ENCODE data around the gene OXA1L. TPM values are rescaled to one million over a fixed set of nuclear protein-coding genes. Genes with fewer than 3 reads are reported as not detected.

Gene OXA1L
- total RNA-seq, 1 experiment from 2014 or later = 110 TPM

DNA sequence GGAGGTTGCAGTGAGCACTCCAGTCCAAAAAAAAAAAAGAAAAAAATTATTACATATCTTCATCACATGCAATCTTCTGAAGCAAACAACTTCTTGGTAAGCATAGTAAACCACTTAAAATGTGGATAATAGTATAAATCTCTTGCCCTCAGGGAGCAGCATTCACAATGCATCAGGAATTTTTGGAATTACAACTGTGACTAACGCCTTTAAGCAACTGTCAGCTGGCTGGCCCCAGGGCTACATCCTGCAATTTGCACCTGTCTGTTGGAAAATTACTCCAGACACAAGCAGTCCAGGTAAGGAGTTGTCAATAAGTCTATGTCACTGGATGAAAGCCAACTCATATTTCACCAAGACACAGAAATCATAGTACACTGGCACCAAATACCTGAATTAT is 54.2 kb downstream of the OXA1L start:
- Mint-ChIP-seq H3K27me3 (ENCODE audit: insufficient read depth, unreplicated experiment) (no peaks in the 10 kb centered on the region), H3K4me1 (ENCODE audit: low read depth, unreplicated experiment) (peaks cover 47% of the 10 kb centered on the region), H3K36me3 (ENCODE audit: insufficient read depth, unreplicated experiment) (peaks cover 24% of the 10 kb centered on the region), H3K27ac (ENCODE audit: unreplicated experiment) (peak overlapping the region; percentile 94), H3K4me3 (ENCODE audit: unreplicated experiment) (peak overlapping the region; percentile 79), H3K9me3 (ENCODE audit: unreplicated experiment) (no peaks in the 10 kb centered on the region)
- no peaks in the 10 kb centered on the region for H3K27me3 ChIP-seq (replicated peaks; ENCODE audit: control insufficient read depth, insufficient read depth, low read length)
- intact Hi-C loops (cut with micrococcal nuclease; ENCODE audit: unreplicated experiment) = loop anchor here (5.0 kb wide), 2 partner anchors 97 to 157 kb away; partner anchors contain the start of gene RBM23
- peak; percentile 75 to 77 for DNase-seq
- peaks cover 77% of the 10 kb centered on the region for H3K4me1 ChIP-seq
- H3K9me3 ChIP-seq = no peaks in the 10 kb centered on the region
- no TSS peak for BruUV-seq (replicated peaks)
- POLR2A ChIA-PET = interaction anchor here (0.5 to 0.9 kb wide), 2 partner anchors 47 to 68 kb away, joined by 3 to 14 read pairs; no protein-coding TSS in a partner anchor
- no peak for TF ChIP-seq CTCF (IDR thresholded peaks at IDR 0.05; ENCODE audit: insufficient read depth in 1 of 2, low read depth in 1 of 2, low read length in 1 of 2, severe bottlenecking in 1 of 2, unreplicated experiment in 1 of 2)
- CTCF ChIA-PET = interaction anchor here (1.0 to 3.1 kb wide), 2 partner anchors 10 to 13 kb away, joined by 3 to 28 read pairs; no protein-coding TSS in a partner anchor
- no peaks in the 10 kb centered on the region for H3K36me3 ChIP-seq (ENCODE audit: control insufficient read depth, insufficient read depth, low read length)
- no peak overlapping the region for H3K4me3 ChIP-seq (ENCODE audit: low read depth, low read length)

DNA sequence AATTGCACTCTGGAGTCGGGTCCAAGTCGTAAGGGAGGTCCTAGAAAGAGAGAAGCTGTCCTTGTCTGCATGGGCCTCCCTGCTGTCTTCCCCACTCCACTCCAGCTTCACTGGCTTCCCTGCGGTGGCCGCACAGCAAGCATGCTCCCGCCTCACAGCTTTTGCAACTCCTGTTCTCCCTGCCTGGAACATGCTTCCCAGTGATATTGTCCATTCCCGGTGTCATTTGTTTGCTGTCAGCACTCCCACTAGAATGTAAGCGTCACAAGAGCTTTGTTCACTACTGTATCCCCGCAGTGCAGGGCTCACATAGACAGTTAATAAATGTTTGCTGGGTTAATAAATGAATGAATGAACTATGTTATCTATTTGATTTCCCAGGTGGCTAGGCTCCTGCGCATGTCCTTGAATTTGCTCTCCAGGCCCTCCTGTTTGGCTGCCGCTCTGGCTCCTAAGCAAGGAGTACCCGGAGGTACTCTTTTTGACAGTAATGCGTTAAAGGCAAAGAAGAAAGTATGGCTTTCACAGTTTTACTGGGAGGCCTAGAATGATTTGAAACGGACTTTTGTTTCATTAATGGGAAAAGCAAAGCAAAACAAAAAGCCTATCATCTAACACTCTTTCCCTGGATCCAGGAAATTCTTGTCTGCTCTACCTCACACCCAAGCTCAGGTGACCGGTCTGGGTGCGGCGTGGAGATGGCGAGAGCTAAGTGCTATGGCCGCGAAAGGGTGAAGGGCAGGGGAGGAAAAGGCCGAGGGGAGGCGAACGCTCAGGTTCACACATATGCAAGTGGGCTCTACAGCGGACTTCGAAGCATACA is 54.9 kb downstream of the OXA1L start:
- peak overlapping the region; percentile 39 for H3K4me3 ChIP-seq (ENCODE audit: low read depth, low read length)
- BruUV-seq (replicated peaks) = TSS peak; percentile 53
- peak; percentile 53 to 74 for DNase-seq
- ChIA-PET CTCF (interaction anchor here (0.8 to 3.1 kb wide), 6 partner anchors 9 to 55 kb away, joined by 3 to 50 read pairs (median 16); partner anchors contain the start of genes LRP10, MMP14 and OXA1L), POLR2A (interaction anchor here (0.5 to 2.3 kb wide), 11 partner anchors 9 to 232 kb away, joined by 3 to 18 read pairs (median 5); partner anchors contain the start of genes AJUBA, DAD1, MMP14 and MRPL52)
- H3K9me3 ChIP-seq = no peaks in the 10 kb centered on the region
- no peaks in the 10 kb centered on the region for H3K27me3 Mint-ChIP-seq (ENCODE audit: insufficient read depth, unreplicated experiment)
- peaks cover 21% of the 10 kb centered on the region for H3K36me3 Mint-ChIP-seq (ENCODE audit: insufficient read depth, unreplicated experiment)
- H3K36me3 ChIP-seq (ENCODE audit: control insufficient read depth, insufficient read depth, low read length) = no peaks in the 10 kb centered on the region
- peaks cover 70% of the 10 kb centered on the region for H3K4me1 ChIP-seq
- H3K27me3 ChIP-seq (replicated peaks; ENCODE audit: control insufficient read depth, insufficient read depth, low read length) = no peaks in the 10 kb centered on the region
- H3K4me1 Mint-ChIP-seq (ENCODE audit: low read depth, unreplicated experiment) = peaks cover 45% of the 10 kb centered on the region
- H3K9me3 Mint-ChIP-seq (ENCODE audit: unreplicated experiment) = no peaks in the 10 kb centered on the region
- intact Hi-C loops (cut with micrococcal nuclease; ENCODE audit: unreplicated experiment) = loop anchor here (2.0 to 5.0 kb wide), 3 partner anchors 15 to 156 kb away; partner anchors contain the start of genes MMP14 and RBM23
- peak overlapping the region; percentile 79 for H3K4me3 Mint-ChIP-seq (ENCODE audit: unreplicated experiment)
- H3K27ac Mint-ChIP-seq (ENCODE audit: unreplicated experiment) = peak overlapping the region; percentile 94
- no peak for TF ChIP-seq CTCF (IDR thresholded peaks at IDR 0.05; ENCODE audit: insufficient read depth in 1 of 2, low read depth in 1 of 2, low read length in 1 of 2, severe bottlenecking in 1 of 2, unreplicated experiment in 1 of 2)

DNA sequence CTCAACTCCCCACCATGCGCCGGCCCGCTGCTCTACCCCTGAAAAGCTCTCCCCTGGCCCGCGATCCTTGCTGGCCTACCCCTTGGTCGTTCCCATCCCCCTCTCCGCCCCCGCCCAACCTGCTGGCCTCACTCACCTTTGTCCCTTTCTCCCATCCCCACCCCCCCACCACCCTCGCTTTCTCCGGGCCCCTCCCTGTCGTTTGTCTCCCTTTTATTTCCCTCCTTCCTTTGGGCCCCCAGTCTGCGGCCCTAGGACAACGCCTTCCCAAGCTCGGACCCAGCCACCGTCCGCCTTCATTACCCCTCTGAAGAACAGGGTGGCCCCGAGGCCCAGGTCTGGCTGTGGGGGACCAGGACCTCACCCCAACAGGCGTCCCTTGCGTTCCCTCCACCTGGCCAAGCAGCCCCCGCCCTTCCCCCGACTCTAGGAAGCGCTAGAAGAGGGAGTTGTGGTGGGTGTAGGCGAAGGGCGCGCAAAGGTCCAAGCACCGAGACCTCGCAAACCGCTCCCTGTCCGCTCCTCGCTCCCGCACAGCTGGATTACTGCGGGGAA is 55.6 kb downstream of the OXA1L start:
- Mint-ChIP-seq H3K27ac (ENCODE audit: unreplicated experiment) (peak overlapping the region; percentile 94), H3K4me3 (ENCODE audit: unreplicated experiment) (peak overlapping the region; percentile 79), H3K27me3 (ENCODE audit: insufficient read depth, unreplicated experiment) (no peaks in the 10 kb centered on the region), H3K9me3 (ENCODE audit: unreplicated experiment) (no peaks in the 10 kb centered on the region), H3K4me1 (ENCODE audit: low read depth, unreplicated experiment) (peaks cover 45% of the 10 kb centered on the region), H3K36me3 (ENCODE audit: insufficient read depth, unreplicated experiment) (peaks cover 21% of the 10 kb centered on the region)
- no peaks in the 10 kb centered on the region for H3K36me3 ChIP-seq (ENCODE audit: control insufficient read depth, insufficient read depth, low read length)
- peak; percentile 67 to 90 for DNase-seq
- BruUV-seq (replicated peaks) = TSS peak; percentile 69
- H3K27me3 ChIP-seq (replicated peaks; ENCODE audit: control insufficient read depth, insufficient read depth, low read length) = no peaks in the 10 kb centered on the region
- CTCF ChIA-PET = interaction anchor here (0.6 to 3.1 kb wide), 16 partner anchors 9 to 559 kb away, joined by 3 to 50 read pairs (median 5); partner anchors contain the start of genes LRP10, MMP14 and OXA1L
- H3K9me3 ChIP-seq = no peaks in the 10 kb centered on the region
- intact Hi-C loops (cut with micrococcal nuclease; ENCODE audit: unreplicated experiment) = loop anchor here (2.0 to 5.0 kb wide), 3 partner anchors 15 to 155 kb away; partner anchors contain the start of genes MMP14 and RBM23
- peaks cover 66% of the 10 kb centered on the region for H3K4me1 ChIP-seq
- no peak for TF ChIP-seq CTCF (IDR thresholded peaks at IDR 0.05; ENCODE audit: insufficient read depth in 1 of 2, low read depth in 1 of 2, low read length in 1 of 2, severe bottlenecking in 1 of 2, unreplicated experiment in 1 of 2)
- H3K4me3 ChIP-seq (ENCODE audit: low read depth, low read length) = peak overlapping the region; percentile 39
- POLR2A ChIA-PET = interaction anchor here (0.6 to 2.3 kb wide), 12 partner anchors 8 to 233 kb away, joined by 3 to 18 read pairs (median 6); partner anchors contain the start of genes DAD1, MMP14, MRPL52 and OXA1L
